ENCODE data around the gene NLRX1.
"Not testable (repeated sequence)": the region's sequence is repeated elsewhere in the genome, so short reads cannot be mapped to it uniquely, and the experiment has no call there.

Gene NLRX1

GRCh38 chr11:119222308-119222707, 53.8 kb downstream of the NLRX1 start:
- DNase-seq, result no peak

- no peak for DNase-seq
Observed at GRCh38 chr11:119222891-119223290, 54.4 kb downstream of the NLRX1 start.

- DNase-seq, result no peak
Observed at GRCh38 chr11:119223856-119224255, 55.3 kb downstream of the NLRX1 start.

GRCh38 chr11:119228535-119229287, 60.2 kb downstream of the NLRX1 start:
- not testable (repeated sequence) for DNase-seq

- no peak for DNase-seq
Observed at GRCh38 chr11:119229288-119229672, 60.8 kb downstream of the NLRX1 start.

- DNase-seq, result no peak
Observed at GRCh38 chr11:119229741-119230140, 61.2 kb downstream of the NLRX1 start.
